Choroid plexus epithelial cell (primary cell): ENCODE data around the gene BAIAP2L2.

Experiments
- DNase-seq: peaks from one replicate; pipeline ENCODE4 v3.0.0-alpha.2; 2010; ENCODE audit warnings: low read depth
- H3K4me3 ChIP-seq: 2 replicates; pipeline ENCODE4 v1.5.1; 2011; ENCODE audit warnings: low read depth, mild to moderate bottlenecking, control low read depth, low read length, moderate library complexity
- CTCF ChIP-seq: conservative IDR thresholded peaks from 2 replicates; pipeline ENCODE4 v1.5.1; 2011; ENCODE audit warnings: low read depth, mild to moderate bottlenecking, control low read depth, inconsistent platforms, low read length, moderate library complexity

The BAIAP2L2 gene

DNA sequence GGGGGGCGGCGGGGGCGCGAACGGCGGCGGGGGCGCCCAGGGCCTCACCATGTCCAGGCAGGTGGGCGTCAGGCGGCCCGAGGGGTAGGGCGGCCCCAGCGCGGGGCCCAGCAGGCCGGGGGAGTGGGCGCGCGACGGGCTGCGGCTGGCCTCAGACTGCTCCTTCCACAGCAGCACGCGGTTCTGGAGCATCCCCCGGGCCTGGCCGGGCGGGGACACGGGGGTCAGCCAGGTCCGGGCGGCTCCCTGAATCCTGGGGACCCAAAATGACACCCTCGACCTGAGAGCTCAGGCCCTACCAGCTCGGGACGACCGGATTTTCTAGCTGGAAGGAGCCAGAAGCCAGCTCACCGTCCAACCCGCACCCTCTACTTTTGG lies 21.0 kb downstream of the BAIAP2L2 start:
- H3K4me3 ChIP-seq, result no peak overlapping the region
- TF ChIP-seq CTCF, result no peak
- DNase-seq, result no peak

DNA sequence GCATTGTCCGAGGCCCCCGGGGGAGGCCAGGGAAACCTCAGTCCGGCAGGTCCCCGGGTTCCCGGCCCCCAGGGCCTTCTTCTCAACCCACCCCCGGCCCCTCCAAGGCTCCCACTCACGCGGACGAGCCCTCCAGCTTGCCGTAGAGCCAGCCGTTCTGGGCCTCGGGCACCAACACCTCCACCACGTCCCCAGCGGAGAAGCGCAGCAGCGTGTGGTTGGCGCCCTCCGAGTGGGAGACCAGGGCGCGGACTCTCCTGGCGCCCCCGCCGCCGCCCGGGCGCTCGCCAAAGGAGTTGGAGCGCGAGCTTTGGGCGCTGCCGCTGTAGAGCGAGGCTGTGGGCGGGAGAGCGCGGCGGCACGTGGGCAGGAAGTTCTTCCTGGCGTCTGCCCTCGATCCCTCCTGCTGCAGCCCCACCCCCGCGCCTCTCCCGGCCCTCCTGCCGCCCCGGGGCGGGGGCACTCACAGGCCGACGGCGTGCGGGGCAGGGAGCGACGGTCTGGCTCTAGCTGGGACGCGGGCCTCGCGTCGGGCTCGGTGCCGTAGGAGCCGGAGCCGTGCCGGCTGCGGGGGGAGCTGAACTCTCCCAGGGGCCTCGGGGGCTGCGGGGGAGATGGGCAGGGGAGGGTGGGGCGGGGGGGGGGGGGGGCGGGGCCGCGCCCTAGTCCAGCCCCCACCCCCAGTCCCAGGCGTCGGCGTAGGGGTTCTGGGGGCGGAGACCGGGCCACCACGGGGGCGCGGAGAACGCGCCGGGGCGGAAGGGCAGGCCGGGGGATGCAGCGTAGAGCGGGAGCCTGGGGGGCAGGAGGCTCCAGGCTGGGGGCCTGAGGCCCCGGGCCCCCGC lies 21.6 kb downstream of the BAIAP2L2 start:
- TF ChIP-seq CTCF, result no peak
- DNase-seq, result no peak
- peak overlapping the region; percentile 37 for H3K4me3 ChIP-seq

DNA sequence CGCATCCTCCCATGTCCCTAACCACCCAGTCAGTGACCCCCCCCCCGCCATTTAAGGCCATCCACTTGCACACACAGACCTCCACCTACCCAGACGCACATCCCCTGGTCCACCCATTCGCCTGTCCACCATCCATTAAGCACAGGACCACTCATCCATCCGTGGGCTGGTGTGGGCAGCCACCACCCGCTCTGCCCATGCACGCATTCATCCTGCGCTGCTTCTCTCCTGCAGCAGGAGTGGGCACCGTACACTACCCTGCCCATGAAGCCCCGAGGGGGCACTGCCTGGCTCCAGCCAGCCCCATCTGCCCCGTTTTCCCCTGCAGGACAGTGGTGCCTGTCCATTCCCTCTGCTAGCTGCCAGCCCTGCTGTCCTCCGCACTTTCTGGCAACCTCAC lies 22.6 kb downstream of the BAIAP2L2 start:
- DNase-seq, result no peak
- no peak for TF ChIP-seq CTCF
- H3K4me3 ChIP-seq, result no peak overlapping the region

- no peak for DNase-seq
- H3K4me3 ChIP-seq, result no peak overlapping the region
- TF ChIP-seq CTCF, result no peak
These were observed 23.5 kb downstream of the BAIAP2L2 start for GRCh38 chr22:38086942-38087341.

DNA sequence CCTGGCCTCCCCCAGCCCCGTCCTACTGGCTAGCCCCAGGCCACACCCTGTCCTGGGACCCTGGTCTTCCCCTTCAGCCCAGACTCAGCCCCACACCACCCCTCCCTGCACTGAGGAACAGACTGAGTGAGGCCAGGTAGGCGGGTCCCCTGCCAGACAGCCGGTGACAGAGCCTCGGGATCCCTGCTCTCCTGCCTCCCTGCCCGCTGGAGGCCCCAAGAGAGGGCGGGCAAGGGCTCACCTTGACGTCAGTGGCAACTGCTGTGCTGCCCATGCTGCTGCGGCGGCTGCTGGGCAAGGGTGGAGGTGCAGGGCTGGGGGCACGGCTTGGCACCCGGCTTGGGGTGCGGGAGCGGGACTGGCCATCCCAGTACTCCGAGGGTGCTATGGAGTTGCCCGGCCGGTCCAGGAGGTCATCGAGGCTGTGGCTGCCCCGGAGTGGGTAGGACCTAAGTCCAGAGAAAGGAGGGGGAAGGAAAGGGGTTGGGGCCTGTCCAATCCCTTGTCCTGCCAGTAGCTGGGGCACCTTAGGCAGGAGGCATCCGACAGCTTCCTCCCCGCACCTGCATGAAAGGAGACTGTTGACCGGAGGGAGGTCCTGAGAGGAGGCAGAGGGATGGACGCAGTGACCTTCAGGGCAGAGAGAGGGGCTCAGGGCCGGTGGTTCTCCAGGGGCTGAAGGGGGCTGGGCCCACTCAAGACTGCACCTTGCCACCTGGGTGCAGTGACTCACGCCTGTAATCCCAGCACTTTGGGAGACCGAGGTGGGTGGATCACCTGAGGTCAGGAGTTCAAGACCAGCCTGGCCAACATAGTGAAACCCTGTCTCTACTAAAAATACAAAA lies 24.3 kb downstream of the BAIAP2L2 start:
- TF ChIP-seq CTCF, result no peak
- no peak for DNase-seq
- no peak overlapping the region for H3K4me3 ChIP-seq

DNA sequence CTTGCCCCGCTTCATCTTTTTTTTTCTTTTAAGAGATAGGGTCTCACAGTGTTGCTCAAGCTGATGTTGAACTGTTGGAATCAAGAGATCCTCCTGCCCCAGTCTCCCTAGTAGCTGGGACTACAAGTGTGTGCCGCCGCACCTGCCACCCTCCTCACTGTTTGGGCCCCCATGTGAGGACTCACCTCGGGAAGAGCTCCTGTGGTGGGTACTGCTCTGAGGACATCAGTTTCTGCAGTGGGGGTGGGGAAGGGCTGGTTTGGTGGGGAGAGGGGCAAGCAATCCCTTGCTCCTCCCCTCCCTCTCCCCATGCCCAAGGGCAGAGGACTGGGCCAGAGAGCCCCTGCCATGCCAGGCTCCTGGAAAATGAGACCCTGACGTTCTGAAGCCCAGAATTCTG lies 25.0 kb downstream of the BAIAP2L2 start:
- H3K4me3 ChIP-seq, result no peak overlapping the region
- no peak for TF ChIP-seq CTCF
- DNase-seq, result no peak
